Measurements from ENCODE around the gene TOMM20L. TPM values are rescaled to one million over a fixed set of nuclear protein-coding genes. Genes with fewer than 3 reads are reported as not detected.

TOMM20L gene
- total and polyA plus RNA-seq, 9 of the 15 experiments (the other 6 are each of a cell fraction or from before 2014, with no cell fraction given): not detected

- peak; percentile 31 to 33; a peak in 1 of 4 replicates for TF ChIP-seq SIN3A (IDR thresholded peaks at IDR 0.05; ENCODE audit: borderline replicate concordance in 2 of 2, control insufficient read depth in 1 of 2, low read depth in 2 of 2, low read length in 2 of 2)
- TF ChIP-seq MCM2 (IDR thresholded peaks at IDR 0.05; ENCODE audit: low read depth): no peak
- TF ChIP-seq CAMTA2 (CRISPR knock-in tag; conservative IDR thresholded peaks at IDR 0.05): no peak
- TF ChIP-seq XRCC5 (IDR thresholded peaks at IDR 0.05; ENCODE audit: low read depth, low read length): no peak
- TF ChIP-seq CEBPG (CRISPR knock-in tag; IDR thresholded peaks at IDR 0.05): peak; percentile 71
- no peak for TF ChIP-seq CEBPG (tag; conservative IDR thresholded peaks at IDR 0.05 in 1 of 2, IDR thresholded peaks at IDR 0.05 in 1 of 2)
- TF ChIP-seq E2F1 (CRISPR knock-in tag; IDR thresholded peaks at IDR 0.05): no peak
- TF ChIP-seq PKNOX1 (IDR thresholded peaks at IDR 0.05): peak; percentile 54
- TF ChIP-seq SPI1 (IDR thresholded peaks at IDR 0.05; ENCODE audit: borderline replicate concordance, low read depth, low read length): peak; percentile 87
- TF ChIP-seq TCF7L2 (IDR thresholded peaks at IDR 0.05; ENCODE audit: low read depth, low read length): peak; percentile 76
- no peak for TF ChIP-seq ATF1 (CRISPR knock-in tag; IDR thresholded peaks at IDR 0.05)
- TF ChIP-seq ATF1 (tag; IDR thresholded peaks at IDR 0.05): peak; percentile 88
- peak; percentile 100 for TF ChIP-seq ZEB2 (IDR thresholded peaks at IDR 0.05)
- TF ChIP-seq ZNF445 (CRISPR knock-in tag; IDR thresholded peaks at IDR 0.05; ENCODE audit: low read depth): no peak; the same call in 1 of the 2 replicates
- no peak for TF ChIP-seq PTBP1 (IDR thresholded peaks at IDR 0.05; ENCODE audit: low read depth, low read length)
- peak; percentile 89 for TF ChIP-seq GABPB1 (CRISPR knock-in tag; IDR thresholded peaks at IDR 0.05)
- TF ChIP-seq NRF1 (conservative IDR thresholded peaks at IDR 0.05 in 1 of 2, IDR thresholded peaks at IDR 0.05 in 1 of 2): peak; percentile 94 to 95
- 0 out of 2 replicates have a peak, but pooled peaks have one; percentile 12 for TF ChIP-seq AFF4 (CRISPR knock-in tag; IDR thresholded peaks at IDR 0.05)
- TF ChIP-seq NFRKB (IDR thresholded peaks at IDR 0.05; ENCODE audit: low read depth): peak; percentile 52
- peak; percentile 28; the same call in 1 of the 2 replicates for TF ChIP-seq MEF2A (IDR thresholded peaks at IDR 0.05; ENCODE audit: control insufficient read depth, low read depth, low read length)
- TF ChIP-seq NUFIP1 (IDR thresholded peaks at IDR 0.05; ENCODE audit: partially characterized antibody): peak; percentile 38
Measured at GRCh38 chr14:58427281-58428117, 31.8 kb downstream of the TOMM20L start, which contains the start of the genes KIAA0586 and TIMM9 (continued).
